AG09309 (cell line): ENCODE measurements around the gene LIMA1.
"Not testable (repeated sequence)": the region's sequence is repeated elsewhere in the genome, so short reads cannot be mapped to it uniquely, and the experiment has no call there.

ENCODE experiments used
- DNase-seq: peaks from one replicate; pipeline ENCODE4 v3.0.0-alpha.2; 2010; ENCODE audit warnings: low read depth
- H3K4me3 ChIP-seq: 2 replicates; pipeline ENCODE4 v1.5.1; 2011; ENCODE audit warnings: mild to moderate bottlenecking, low read depth, low read length, moderate library complexity; ENCODE audit not compliant: control insufficient read depth
- TF ChIP-seq, protein P1 (sequence below): IDR thresholded peaks from 2 replicates; pipeline ENCODE4 v1.5.1; 2011; ENCODE audit warnings: mild to moderate bottlenecking, low read depth, low read length, inconsistent platforms; ENCODE audit not compliant: insufficient read depth, control insufficient read depth; ENCODE audit errors: missing control alignments

The LIMA1 gene

DNA sequence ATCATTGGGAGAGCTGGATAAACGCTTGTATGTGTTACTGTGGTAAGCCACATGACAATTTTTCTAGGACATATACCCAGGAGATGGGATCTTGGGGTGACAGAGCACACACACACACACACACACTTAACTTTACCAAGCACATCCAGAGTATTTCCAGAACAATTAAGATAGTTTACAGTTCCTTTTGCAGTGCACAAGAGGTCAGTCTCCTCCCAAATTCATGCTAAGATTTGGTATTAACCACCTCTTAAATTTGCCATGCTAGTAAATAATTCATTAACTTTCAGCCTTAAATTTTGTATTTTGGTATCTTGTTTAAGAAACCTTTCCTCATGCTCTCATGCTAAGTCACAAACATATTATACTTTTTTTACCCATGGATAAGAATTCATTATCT, 33.9 kb upstream of the LIMA1 start:
- TF ChIP-seq, protein P1, sequence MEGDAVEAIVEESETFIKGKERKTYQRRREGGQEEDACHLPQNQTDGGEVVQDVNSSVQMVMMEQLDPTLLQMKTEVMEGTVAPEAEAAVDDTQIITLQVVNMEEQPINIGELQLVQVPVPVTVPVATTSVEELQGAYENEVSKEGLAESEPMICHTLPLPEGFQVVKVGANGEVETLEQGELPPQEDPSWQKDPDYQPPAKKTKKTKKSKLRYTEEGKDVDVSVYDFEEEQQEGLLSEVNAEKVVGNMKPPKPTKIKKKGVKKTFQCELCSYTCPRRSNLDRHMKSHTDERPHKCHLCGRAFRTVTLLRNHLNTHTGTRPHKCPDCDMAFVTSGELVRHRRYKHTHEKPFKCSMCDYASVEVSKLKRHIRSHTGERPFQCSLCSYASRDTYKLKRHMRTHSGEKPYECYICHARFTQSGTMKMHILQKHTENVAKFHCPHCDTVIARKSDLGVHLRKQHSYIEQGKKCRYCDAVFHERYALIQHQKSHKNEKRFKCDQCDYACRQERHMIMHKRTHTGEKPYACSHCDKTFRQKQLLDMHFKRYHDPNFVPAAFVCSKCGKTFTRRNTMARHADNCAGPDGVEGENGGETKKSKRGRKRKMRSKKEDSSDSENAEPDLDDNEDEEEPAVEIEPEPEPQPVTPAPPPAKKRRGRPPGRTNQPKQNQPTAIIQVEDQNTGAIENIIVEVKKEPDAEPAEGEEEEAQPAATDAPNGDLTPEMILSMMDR = no peak
- DNase-seq = no peak
- H3K4me3 ChIP-seq = no peak overlapping the region

DNA sequence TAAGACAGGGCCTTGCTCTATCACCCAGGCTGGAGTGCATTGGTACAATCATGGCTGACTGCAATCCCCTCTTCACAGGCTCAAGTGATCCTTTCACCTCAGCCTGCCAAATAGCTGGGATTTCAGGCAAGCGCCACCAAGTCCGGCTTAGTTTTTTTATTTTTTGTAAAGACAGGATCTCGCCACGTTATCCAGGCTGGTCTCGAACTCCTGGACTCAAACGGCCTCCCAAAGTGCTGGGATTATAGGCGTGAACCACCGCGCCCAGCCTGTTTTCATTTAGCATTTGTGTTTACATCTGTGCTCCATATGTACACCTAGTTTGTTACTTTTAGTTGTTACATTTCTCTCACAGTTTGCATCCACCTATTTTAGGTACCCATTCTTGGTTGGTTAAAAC, 32.5 kb upstream of the LIMA1 start:
- TF ChIP-seq, protein P1 = no peak
- no peak for DNase-seq

DNA sequence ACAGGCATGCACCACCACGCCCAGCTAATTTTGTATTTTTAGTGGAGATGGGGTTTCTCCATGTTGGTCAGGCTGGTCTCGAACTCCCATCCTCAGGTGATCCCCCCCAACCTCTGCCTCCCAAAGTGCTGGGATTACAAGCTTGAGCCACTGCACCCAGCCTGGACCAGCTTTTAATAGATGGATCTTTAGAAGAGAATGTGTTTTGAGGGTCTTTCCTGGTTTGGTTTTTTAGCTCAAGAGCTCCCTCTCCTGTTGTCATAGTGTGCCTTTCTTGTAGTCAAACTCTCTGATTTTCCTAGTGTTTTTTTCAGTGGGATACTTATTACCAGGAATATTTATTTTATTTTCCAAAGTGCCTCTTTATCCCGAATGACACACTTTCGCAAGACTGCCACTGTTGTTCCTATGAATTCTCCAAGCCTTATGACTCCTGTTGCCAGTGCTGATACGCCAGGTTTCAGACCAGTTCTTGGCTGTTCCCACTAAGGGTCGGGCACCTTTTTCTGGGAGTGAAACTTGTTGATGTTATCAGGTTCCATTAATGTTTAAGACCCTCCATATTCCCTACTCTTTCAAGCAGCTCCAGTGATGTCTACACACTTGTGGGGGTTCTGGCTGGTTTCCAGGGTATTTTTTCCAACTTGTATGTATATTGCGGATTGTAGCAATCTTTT, 31.5 kb upstream of the LIMA1 start:
- TF ChIP-seq, protein P1 = peak; percentile 64
- DNase-seq = no peak
- no peak overlapping the region for H3K4me3 ChIP-seq

More for the DNA sequence above, 32.5 kb upstream of the LIMA1 start:
- no peak overlapping the region for H3K4me3 ChIP-seq

DNA sequence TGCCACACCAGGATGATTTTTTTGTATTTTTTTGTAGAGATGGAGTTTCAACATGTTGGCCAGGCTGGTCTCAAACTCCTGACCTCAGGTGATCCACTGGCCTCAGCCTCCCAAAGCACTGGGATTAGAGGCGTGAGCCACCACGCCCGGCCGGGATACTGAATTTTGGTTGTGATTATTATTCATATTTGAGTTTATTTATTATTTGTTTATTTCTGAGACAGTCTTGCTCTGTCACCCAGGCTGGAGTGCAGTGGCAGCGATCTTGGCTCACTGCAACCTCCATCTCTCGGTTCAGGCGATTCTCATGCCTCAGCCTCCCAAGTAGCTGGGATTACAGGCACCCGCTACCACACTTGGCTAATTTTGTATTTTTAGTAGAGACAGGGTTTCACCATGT, 30.7 kb upstream of the LIMA1 start:
- not testable (repeated sequence) for DNase-seq, H3K4me3 ChIP-seq

DNA sequence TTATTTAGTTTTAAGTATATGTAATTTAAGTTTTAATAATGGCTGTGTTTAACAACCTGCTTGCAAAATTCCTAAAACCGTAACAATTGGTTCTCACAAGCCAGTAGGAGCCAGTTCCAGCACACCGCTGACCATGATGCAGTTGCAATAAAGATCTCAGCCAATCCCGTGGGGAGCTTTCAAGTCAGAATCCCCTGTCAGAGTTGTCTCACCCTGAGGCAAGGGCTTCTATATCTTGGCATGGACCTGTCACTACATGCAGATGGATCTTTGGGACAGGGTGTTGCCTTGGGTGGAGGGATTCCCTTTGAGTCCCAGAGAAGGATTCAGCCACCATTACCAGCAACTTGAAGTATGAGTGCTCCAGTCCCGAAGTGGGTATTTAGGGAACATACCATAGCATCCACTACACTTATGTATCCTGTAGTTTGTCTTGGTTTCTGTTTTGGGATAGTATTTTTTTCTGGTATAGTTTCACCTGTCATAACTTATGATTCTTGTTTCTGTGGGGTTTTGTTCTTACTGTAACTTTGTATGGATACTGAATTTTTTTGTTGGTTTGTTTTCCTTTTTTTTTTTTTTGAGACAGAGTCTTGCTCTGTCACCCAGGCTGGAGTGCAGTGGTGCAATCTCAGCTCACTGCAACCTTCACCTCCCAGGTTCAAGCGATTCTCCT, 30.1 kb upstream of the LIMA1 start:
- H3K4me3 ChIP-seq = no peak overlapping the region
- no peak for DNase-seq
- TF ChIP-seq, protein P1 = no peak

DNA sequence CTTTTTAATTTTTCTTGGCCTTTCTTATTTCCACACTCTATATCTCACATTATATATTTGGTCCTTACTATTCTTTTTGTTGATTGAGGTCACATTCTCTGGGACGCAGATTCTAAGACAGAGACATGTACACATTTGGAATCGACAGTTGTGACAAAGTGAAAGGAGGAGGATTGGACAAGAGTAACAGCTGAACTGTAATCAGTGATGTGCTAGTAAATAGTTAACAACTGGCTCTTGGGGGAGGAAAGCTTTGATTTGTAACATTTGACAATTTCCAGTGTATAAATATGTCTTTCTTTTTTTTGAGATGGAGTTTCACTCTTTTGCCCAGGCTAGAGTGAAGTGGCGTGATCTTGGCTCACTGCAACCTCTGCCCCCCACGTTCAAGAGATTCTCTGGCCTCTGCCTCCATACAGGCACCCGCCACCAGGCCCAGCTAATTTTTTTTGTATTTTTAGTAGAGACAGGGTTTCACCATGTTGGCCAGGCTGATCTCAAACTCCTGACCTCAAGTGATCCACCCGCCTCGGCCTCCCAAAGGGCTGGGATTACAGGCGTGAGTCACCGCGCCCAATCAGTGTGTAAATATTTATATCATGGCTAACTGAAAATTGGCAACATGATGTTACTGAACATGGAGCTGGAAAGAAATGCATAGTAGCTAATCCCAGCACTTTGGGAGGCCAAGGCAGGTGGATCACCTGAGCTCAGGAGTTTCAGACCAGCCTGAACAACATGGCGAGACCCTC, 28.7 kb upstream of the LIMA1 start:
- H3K4me3 ChIP-seq, DNase-seq: not testable (repeated sequence)

DNA sequence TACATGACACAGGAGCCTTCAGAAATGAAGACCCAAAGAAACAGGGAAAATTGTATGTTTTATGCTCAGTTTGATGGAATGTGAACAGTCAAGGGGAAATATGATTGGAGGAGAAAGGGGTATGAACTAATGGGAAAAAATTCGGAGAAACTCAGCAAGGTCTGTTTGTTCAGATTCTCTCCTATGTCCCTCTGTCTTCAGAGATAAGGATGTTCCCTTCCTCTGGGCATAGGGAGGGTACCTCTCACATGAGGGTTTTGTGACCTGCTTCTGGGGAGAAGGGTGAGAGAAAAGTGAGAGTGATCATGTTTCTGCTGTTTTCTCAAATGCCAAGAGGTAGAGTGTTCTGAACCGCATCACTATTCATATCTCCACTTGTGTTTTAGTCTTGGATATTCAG, 26.6 kb upstream of the LIMA1 start:
- TF ChIP-seq, protein P1 = no peak
- no peak for DNase-seq
- no peak overlapping the region for H3K4me3 ChIP-seq
